ENCODE results near the gene SIPA1L2.

Gene SIPA1L2

DNA sequence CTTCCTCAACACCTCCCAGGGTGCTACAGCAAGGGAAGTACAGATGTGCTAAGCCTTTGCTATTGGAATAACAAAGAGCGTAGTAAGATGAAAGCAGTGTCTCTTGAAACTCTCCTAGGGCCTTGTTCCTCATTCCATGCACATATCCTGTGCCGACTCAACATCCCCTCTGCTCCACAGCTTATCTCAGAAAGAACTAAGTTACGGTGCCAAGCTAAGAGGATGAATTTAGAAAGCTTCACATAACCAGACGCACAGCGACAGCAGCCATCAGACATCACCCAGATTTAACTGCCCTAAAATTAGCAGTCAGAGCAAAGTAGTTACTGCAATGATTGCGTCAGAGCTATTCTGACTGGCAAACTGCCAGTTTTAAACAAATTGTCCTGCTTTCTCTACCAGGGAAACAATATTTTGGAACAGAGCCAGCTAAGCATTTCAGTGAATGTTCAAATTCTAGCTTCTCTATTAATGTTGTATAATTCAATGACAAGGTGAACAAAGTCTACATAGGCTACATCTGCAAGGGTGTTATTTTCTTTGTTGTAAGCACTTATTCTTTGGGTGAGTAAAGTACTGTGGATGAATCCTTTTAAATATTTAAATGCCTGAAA lies 9.5 kb downstream of the SIPA1L2 start (continued):
- TF ChIP-seq ZNF19 (tag by site-specific recombination; IDR thresholded peaks at IDR 0.05; ENCODE audit: low read depth), result no peak
- TF ChIP-seq EGR2 (tag by site-specific recombination; IDR thresholded peaks at IDR 0.05; ENCODE audit: low read depth), result no peak
- peak; percentile 97 for TF ChIP-seq ZNF629 (tag by site-specific recombination; IDR thresholded peaks at IDR 0.05)
- no peak for TF ChIP-seq ZNF623 (tag by site-specific recombination; IDR thresholded peaks at IDR 0.05)
- no peak for TF ChIP-seq ZNF416 (tag by site-specific recombination; IDR thresholded peaks at IDR 0.05)
- TF ChIP-seq, protein P1, sequence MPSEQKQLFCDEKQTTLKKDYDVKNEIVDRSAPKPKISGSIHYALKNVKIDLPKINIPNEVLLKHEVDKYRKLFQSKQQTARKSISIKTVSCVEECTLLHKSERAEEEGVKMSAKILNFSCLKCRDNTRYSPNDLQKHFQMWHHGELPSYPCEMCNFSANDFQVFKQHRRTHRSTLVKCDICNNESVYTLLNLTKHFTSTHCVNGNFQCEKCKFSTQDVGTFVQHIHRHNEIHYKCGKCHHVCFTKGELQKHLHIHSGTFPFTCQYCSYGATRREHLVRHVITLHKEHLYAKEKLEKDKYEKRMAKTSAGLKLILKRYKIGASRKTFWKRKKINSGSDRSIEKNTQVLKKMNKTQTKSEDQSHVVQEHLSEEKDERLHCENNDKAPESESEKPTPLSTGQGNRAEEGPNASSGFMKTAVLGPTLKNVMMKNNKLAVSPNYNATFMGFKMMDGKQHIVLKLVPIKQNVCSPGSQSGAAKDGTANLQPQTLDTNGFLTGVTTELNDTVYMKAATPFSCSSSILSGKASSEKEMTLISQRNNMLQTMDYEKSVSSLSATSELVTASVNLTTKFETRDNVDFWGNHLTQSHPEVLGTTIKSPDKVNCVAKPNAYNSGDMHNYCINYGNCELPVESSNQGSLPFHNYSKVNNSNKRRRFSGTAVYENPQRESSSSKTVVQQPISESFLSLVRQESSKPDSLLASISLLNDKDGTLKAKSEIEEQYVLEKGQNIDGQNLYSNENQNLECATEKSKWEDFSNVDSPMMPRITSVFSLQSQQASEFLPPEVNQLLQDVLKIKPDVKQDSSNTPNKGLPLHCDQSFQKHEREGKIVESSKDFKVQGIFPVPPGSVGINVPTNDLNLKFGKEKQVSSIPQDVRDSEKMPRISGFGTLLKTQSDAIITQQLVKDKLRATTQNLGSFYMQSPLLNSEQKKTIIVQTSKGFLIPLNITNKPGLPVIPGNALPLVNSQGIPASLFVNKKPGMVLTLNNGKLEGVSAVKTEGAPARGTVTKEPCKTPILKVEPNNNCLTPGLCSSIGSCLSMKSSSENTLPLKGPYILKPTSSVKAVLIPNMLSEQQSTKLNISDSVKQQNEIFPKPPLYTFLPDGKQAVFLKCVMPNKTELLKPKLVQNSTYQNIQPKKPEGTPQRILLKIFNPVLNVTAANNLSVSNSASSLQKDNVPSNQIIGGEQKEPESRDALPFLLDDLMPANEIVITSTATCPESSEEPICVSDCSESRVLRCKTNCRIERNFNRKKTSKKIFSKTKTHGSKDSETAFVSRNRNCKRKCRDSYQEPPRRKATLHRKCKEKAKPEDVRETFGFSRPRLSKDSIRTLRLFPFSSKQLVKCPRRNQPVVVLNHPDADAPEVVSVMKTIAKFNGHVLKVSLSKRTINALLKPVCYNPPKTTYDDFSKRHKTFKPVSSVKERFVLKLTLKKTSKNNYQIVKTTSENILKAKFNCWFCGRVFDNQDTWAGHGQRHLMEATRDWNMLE (tag by site-specific recombination; conservative IDR thresholded peaks at IDR 0.05; ENCODE audit: low read depth), result peak; percentile 50; the same call in 1 of the 2 replicates
- no peak for TF ChIP-seq ZNF433 (tag by site-specific recombination; IDR thresholded peaks at IDR 0.05; ENCODE audit: low read depth)
- TF ChIP-seq ZNF654 (tag by site-specific recombination; IDR thresholded peaks at IDR 0.05; ENCODE audit: low read depth), result no peak
- peak; percentile 58; the same call in 1 of the 2 replicates for TF ChIP-seq ZNF10 (tag by site-specific recombination; IDR thresholded peaks at IDR 0.05)
- no peak for TF ChIP-seq YY2 (tag by site-specific recombination; IDR thresholded peaks at IDR 0.05)
- TF ChIP-seq ZNF555 (tag by site-specific recombination; conservative IDR thresholded peaks at IDR 0.05), result no peak
- TF ChIP-seq WT1 (tag by site-specific recombination; IDR thresholded peaks at IDR 0.05), result 0 out of 2 replicates have a peak, but pooled peaks have one; percentile 60
- no peak for TF ChIP-seq ZNF175 (tag by site-specific recombination; IDR thresholded peaks at IDR 0.05)
- peak; percentile 97; the same call in 1 of the 2 replicates for TF ChIP-seq ZNF221 (tag by site-specific recombination; IDR thresholded peaks at IDR 0.05; ENCODE audit: borderline replicate concordance)
- TF ChIP-seq, protein P2, sequence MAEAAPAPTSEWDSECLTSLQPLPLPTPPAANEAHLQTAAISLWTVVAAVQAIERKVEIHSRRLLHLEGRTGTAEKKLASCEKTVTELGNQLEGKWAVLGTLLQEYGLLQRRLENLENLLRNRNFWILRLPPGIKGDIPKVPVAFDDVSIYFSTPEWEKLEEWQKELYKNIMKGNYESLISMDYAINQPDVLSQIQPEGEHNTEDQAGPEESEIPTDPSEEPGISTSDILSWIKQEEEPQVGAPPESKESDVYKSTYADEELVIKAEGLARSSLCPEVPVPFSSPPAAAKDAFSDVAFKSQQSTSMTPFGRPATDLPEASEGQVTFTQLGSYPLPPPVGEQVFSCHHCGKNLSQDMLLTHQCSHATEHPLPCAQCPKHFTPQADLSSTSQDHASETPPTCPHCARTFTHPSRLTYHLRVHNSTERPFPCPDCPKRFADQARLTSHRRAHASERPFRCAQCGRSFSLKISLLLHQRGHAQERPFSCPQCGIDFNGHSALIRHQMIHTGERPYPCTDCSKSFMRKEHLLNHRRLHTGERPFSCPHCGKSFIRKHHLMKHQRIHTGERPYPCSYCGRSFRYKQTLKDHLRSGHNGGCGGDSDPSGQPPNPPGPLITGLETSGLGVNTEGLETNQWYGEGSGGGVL (tag by site-specific recombination; IDR thresholded peaks at IDR 0.05), result no peak
- TF ChIP-seq ZNF16 (tag by site-specific recombination; IDR thresholded peaks at IDR 0.05; ENCODE audit: low read depth), result no peak
- no peak for TF ChIP-seq ZNF747 (tag by site-specific recombination; IDR thresholded peaks at IDR 0.05)
- peak; percentile 78 for TF ChIP-seq ZNF24 (tag by site-specific recombination; IDR thresholded peaks at IDR 0.05)
- TF ChIP-seq ZNF548 (tag by site-specific recombination; IDR thresholded peaks at IDR 0.05), result no peak
- TF ChIP-seq, protein P3, sequence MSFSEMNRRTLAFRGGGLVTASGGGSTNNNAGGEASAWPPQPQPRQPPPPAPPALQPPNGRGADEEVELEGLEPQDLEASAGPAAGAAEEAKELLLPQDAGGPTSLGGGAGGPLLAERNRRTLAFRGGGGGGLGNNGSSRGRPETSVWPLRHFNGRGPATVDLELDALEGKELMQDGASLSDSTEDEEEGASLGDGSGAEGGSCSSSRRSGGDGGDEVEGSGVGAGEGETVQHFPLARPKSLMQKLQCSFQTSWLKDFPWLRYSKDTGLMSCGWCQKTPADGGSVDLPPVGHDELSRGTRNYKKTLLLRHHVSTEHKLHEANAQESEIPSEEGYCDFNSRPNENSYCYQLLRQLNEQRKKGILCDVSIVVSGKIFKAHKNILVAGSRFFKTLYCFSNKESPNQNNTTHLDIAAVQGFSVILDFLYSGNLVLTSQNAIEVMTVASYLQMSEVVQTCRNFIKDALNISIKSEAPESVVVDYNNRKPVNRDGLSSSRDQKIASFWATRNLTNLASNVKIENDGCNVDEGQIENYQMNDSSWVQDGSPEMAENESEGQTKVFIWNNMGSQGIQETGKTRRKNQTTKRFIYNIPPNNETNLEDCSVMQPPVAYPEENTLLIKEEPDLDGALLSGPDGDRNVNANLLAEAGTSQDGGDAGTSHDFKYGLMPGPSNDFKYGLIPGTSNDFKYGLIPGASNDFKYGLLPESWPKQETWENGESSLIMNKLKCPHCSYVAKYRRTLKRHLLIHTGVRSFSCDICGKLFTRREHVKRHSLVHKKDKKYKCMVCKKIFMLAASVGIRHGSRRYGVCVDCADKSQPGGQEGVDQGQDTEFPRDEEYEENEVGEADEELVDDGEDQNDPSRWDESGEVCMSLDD (tag by site-specific recombination; IDR thresholded peaks at IDR 0.05), result no peak
- TF ChIP-seq, protein P4, sequence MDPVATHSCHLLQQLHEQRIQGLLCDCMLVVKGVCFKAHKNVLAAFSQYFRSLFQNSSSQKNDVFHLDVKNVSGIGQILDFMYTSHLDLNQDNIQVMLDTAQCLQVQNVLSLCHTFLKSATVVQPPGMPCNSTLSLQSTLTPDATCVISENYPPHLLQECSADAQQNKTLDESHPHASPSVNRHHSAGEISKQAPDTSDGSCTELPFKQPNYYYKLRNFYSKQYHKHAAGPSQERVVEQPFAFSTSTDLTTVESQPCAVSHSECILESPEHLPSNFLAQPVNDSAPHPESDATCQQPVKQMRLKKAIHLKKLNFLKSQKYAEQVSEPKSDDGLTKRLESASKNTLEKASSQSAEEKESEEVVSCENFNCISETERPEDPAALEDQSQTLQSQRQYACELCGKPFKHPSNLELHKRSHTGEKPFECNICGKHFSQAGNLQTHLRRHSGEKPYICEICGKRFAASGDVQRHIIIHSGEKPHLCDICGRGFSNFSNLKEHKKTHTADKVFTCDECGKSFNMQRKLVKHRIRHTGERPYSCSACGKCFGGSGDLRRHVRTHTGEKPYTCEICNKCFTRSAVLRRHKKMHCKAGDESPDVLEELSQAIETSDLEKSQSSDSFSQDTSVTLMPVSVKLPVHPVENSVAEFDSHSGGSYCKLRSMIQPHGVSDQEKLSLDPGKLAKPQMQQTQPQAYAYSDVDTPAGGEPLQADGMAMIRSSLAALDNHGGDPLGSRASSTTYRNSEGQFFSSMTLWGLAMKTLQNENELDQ (tag by site-specific recombination; IDR thresholded peaks at IDR 0.05; ENCODE audit: low read depth), result no peak
- no peak for TF ChIP-seq HOXC10 (CRISPR knock-in tag; IDR thresholded peaks at IDR 0.05)
- no peak for TF ChIP-seq KLF7 (tag by site-specific recombination; IDR thresholded peaks at IDR 0.05; ENCODE audit: borderline replicate concordance)
- TF ChIP-seq, protein P5, sequence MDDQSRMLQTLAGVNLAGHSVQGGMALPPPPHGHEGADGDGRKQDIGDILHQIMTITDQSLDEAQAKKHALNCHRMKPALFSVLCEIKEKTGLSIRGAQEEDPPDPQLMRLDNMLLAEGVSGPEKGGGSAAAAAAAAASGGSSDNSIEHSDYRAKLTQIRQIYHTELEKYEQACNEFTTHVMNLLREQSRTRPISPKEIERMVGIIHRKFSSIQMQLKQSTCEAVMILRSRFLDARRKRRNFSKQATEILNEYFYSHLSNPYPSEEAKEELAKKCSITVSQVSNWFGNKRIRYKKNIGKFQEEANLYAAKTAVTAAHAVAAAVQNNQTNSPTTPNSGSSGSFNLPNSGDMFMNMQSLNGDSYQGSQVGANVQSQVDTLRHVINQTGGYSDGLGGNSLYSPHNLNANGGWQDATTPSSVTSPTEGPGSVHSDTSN (CRISPR knock-in tag; IDR thresholded peaks at IDR 0.05), result no peak
- TF ChIP-seq, protein P6, sequence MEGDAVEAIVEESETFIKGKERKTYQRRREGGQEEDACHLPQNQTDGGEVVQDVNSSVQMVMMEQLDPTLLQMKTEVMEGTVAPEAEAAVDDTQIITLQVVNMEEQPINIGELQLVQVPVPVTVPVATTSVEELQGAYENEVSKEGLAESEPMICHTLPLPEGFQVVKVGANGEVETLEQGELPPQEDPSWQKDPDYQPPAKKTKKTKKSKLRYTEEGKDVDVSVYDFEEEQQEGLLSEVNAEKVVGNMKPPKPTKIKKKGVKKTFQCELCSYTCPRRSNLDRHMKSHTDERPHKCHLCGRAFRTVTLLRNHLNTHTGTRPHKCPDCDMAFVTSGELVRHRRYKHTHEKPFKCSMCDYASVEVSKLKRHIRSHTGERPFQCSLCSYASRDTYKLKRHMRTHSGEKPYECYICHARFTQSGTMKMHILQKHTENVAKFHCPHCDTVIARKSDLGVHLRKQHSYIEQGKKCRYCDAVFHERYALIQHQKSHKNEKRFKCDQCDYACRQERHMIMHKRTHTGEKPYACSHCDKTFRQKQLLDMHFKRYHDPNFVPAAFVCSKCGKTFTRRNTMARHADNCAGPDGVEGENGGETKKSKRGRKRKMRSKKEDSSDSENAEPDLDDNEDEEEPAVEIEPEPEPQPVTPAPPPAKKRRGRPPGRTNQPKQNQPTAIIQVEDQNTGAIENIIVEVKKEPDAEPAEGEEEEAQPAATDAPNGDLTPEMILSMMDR (tag by site-specific recombination; IDR thresholded peaks at IDR 0.05), result no peak

Data from HEK293 (cell line).